Thymus (tissue), 11 donors: ENCODE measurements around the gene TIAM2. TPM values are rescaled to one million over a fixed set of nuclear protein-coding genes. Genes with fewer than 3 reads are reported as not detected.
A peak's percentile ranks its signal among the peaks of the same experiment; 100 is the strongest.
"Not testable (repeated sequence)": the region's sequence is repeated elsewhere in the genome, so short reads cannot be mapped to it uniquely, and the experiment has no call there.

Source experiments
- DNase-seq, 9 donors: peaks; one replicate each; pipeline ENCODE4 v3.0.0-alpha.2; 2013; ENCODE audit warnings: low spot score in 9 of 9, low read depth in 6 of 9, missing footprints in 1 of 9
- H3K27ac ChIP-seq, 2 donors: one replicate each; pipeline ENCODE4 v1.5.1; 2013; ENCODE audit warnings: control low read depth in 1 of 2, low read depth in 1 of 2, low read length in 1 of 2, mild to moderate bottlenecking in 1 of 2, moderate library complexity in 1 of 2
- H3K27me3 ChIP-seq, 2 donors: one replicate each; pipeline ENCODE4 v1.5.1; 2013; ENCODE audit warnings: low read length in 1 of 2; ENCODE audit not compliant: control insufficient read depth in 2 of 2, insufficient read depth in 1 of 2
- H3K36me3 ChIP-seq, 2 donors: one replicate each; pipeline ENCODE4 v1.5.1; 2013; ENCODE audit warnings: low read length in 1 of 2, mild to moderate bottlenecking in 1 of 2, moderate library complexity in 1 of 2; ENCODE audit not compliant: control insufficient read depth in 2 of 2, insufficient read depth in 2 of 2
- H3K4me1 ChIP-seq, 2 donors: one replicate each; pipeline ENCODE4 v1.5.1; 2013; ENCODE audit warnings: low read length in 2 of 2; ENCODE audit not compliant: control insufficient read depth in 2 of 2, insufficient read depth in 2 of 2
- H3K4me3 ChIP-seq, 2 donors: one replicate each; pipeline ENCODE4 v1.5.1; 2013; ENCODE audit warnings: low read length in 2 of 2, control low read depth in 1 of 2, mild to moderate bottlenecking in 1 of 2
- H3K9me3 ChIP-seq, 2 donors: one replicate each; pipeline ENCODE4 v1.5.1; 2013; ENCODE audit warnings: low read length in 1 of 2, mild to moderate bottlenecking in 1 of 2; ENCODE audit not compliant: control insufficient read depth in 2 of 2, insufficient read depth in 1 of 2
- WGBS: extraction: QIAGEN DNeasy Blood & Tissue Kit; methylation state at CpG from one replicate; pipeline ENCODE4 v1.1.7; 2013; 5-methylcytosine and 5-hydroxymethylcytosine counted together
- polyA plus RNA-seq: library from polyadenylated mRNA; stranded (reverse); fragments of 200-250 nt; gene quantifications from one replicate; pipeline ENCODE4 v1.2.3, GENCODE V29; 2013
- total RNA-seq: library from RNA; stranded (reverse); fragments of 120-200 nt; gene quantifications from one replicate; pipeline ENCODE4 v1.2.4, GENCODE V29; 2013
- donor health status: healthy.

TIAM2 gene
- total and polyA plus RNA-seq, 2 donors, result 5.4 to 7.8 TPM

DNA sequence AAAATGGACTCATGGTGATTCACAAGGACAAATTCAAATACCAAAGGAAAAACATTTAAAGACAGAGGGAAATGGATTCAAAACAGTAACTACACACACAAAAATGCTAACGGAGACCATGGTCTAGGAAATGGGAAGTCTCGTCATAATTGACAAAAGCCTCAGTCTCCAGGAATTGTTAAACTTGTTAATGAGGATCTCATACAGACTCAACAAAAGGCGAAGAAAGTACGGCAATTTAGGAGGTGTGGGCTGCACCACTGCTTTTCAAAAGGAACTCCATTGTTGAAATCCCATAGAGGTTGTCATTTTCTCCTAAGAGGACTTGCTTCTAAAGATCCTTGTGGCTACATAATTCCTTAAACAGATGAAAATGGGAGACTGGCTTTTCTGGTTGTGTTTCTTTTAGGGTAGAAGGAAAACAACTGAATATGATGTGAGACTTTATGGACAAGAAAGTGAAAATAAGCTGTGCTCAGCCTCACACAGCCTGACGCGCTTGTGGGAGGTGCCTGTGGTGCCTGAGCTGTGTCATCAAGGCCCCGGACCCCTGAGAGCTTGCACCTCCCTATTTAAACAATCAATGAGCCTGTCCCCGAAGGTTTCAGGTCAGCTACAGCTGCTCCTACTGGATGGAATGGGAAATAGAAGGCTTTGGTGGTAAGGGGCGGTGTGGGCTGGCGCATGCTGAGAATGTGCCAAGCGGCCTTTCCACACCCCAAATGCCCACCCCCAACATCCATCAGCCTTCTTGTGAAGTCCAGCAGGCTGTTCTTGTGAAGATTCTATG is 266.2 kb downstream of the TIAM2 start:
- H3K36me3 ChIP-seq, result peaks cover 30 to 41% of the 10 kb centered on the region in 2 donors
- H3K4me1 ChIP-seq, result no peaks in the 10 kb centered on the region
- H3K27ac ChIP-seq, result no peak overlapping the region
- H3K27me3 ChIP-seq, result no peaks in the 10 kb centered on the region
- WGBS, result 97% methylated on average over 11 of the region's 11 CpGs
- no peaks in the 10 kb centered on the region for H3K9me3 ChIP-seq
- no peak for DNase-seq
- H3K4me3 ChIP-seq, result no peak overlapping the region

DNA sequence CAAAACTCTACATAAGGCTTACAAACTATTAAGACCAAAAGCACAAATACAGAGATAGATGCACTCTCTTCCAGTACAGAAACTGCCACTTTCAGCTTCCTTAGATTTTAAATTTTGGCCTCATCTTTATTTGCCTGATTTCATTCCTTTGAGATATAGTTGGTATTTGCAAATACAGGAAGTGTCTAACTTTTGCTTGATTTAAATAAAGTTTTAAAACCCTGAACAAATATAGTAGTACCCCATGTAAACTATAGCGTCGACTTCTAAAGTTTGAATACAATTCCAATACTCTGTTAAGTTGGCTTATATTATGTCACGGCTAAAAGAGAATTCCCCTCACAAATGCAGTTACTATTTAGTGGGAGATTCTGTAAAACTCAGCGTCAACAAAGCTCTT is 267.5 kb downstream of the TIAM2 start:
- no peak for DNase-seq
- Histone ChIP-seq H3K27ac (no peak overlapping the region), H3K4me1 (no peaks in the 10 kb centered on the region), H3K27me3 (no peaks in the 10 kb centered on the region), H3K36me3 (peaks cover 23 to 32% of the 10 kb centered on the region in 2 donors), H3K4me3 (no peak overlapping the region), H3K9me3 (no peaks in the 10 kb centered on the region)
- 99% methylated on average over 4 of the region's 4 CpGs for WGBS

DNA sequence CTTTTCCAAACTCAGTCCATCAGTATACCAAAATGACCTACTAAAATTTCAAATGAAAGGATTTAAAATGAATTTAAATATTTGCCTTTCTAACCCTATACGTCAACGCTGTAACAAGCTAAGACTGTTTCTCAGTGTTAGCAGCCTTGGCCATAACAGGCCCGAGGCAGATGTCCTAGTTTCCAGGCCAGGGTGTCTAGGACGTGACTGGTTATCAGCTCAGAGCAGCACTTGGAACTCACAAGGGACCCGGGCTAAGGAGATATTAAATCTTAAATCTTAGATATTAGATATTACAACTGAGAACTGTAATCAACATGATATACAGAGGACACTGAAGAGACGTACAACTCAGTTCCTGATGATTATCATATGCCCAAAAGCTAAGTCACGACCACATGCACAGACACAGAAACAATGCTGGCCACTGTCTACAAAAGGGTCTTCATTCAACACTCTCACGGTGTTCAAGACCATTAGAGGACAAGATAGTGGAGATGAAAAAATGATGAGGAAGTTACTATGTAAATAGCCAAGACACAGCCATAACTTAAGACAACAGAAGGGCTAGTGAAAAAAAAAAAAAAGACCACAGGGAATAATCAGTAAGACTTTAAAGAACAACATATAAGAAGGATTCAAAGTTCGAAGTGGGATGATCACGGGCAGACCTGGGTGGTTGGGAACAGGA is 268.4 kb downstream of the TIAM2 start, which contains the start of gene CLDN20:
Gene CLDN20 (plus strand): TSS at position 641 of the 691 bp plus-strand sequence. CDS start 11,707 bp downstream, outside the sequence.
- WGBS, result 97% methylated on average over 10 of the region's 10 CpGs
- H3K9me3 ChIP-seq, result no peaks in the 10 kb centered on the region
- DNase-seq, result no peak
- no peak within 1 kb of the TSS for H3K4me3 ChIP-seq
- H3K27me3 ChIP-seq, result no peaks in the 10 kb centered on the region
- peaks cover 23 to 27% of the 10 kb centered on the region in 2 donors for H3K36me3 ChIP-seq
- H3K27ac ChIP-seq, result no peak within 1 kb of the TSS
- no peaks in the 10 kb centered on the region for H3K4me1 ChIP-seq

DNA sequence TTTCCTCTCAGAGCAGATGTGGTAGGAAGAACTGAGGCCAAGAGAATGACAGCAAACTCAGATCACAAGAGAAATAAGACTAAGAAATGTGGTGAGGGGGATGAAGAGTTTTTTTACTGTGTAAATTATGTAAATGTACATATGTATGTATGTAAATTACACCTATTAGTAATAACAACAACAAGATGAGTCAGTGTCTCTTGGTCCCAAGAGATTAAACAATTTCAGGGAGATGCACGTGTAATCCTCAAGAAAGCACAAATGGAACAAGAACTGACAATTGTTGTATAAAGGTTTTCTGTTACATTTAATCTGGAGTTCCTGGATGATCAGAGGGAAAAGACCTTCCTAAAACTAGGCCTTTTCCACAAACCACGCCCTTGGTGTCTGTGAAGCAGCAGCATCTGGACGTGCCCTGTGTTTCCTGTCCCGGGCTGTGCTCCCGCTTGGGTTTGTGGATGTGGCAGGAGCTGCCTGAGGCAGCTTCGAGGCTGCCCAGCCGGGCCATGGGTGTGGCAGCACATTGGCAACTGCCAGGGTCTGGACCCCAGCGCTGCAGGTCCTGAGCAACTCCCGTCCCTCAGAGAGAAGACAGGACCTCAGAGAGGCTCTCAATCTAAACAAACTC is 269.7 kb downstream of the TIAM2 start:
- Histone ChIP-seq H3K27ac (no peak overlapping the region), H3K9me3 (no peaks in the 10 kb centered on the region), H3K36me3 (peaks cover 10 to 14% of the 10 kb centered on the region in 2 donors), H3K4me3 (no peak overlapping the region), H3K4me1 (no peaks in the 10 kb centered on the region), H3K27me3 (no peaks in the 10 kb centered on the region)
- DNase-seq, result no peak
- WGBS, result 89% methylated on average over 9 of the region's 9 CpGs

DNA sequence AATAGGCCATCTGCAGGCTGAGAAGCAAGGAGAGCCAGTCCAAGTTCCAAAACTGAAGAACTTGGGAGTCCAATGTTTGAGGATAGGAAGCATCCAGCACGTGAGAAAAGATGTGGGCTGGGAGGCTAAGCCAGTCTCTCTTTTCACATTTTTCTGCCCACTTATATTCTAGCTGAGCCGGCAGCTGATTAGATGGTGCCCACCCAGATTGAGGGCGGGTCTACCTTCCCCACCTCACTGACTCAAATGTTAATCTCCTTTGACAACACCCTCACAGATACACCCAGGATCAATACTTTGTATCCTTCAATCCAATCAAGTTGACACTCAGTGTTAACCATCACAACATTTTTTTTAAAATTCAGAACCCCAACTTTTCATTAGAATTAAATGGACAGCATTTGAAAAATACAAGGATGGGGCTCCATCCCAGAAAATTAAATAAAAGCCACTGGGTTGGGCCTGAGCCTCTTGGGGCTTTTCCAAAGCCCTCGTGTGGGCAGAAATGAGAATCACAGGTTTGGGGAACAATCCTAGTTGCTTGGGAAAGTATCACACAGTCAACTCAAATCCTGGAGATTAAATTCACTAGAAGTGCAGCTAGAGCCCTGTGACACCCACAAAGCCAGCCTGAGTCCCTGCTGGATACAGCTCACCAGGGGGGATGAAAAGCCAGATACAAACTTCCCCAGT is 270.9 kb downstream of the TIAM2 start:
- DNase-seq, result no peak
- Histone ChIP-seq H3K27me3 (no peaks in the 10 kb centered on the region), H3K9me3 (no peaks in the 10 kb centered on the region), H3K27ac (no peak overlapping the region), H3K36me3 (peaks cover 3 to 6% of the 10 kb centered on the region in 2 donors), H3K4me3 (no peak overlapping the region), H3K4me1 (no peaks in the 10 kb centered on the region)
- WGBS, result 97% methylated on average over 4 of the region's 4 CpGs

DNA sequence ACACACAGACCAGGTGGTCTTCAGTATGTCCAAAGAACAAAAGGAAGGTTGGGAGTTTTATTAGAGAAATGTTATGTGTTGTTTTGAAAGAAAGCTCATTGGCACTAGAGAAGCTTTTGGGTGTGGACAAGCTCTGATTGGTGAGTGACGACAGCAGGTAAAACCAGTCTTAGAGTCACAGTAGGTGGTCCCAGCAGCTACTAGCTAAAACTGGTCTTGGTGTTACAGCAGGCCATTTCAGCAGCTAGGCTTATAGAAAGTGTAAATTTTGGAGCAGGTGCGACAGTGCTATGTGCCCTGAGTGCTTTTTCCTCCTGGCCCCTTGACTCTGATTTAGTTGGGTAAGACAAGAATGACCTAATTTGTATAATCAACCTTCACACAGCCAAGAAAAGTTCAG is 272.3 kb downstream of the TIAM2 start:
- Histone ChIP-seq H3K36me3 (peaks cover 3 to 6% of the 10 kb centered on the region in 2 donors), H3K27ac (no peak overlapping the region), H3K27me3 (no peaks in the 10 kb centered on the region), H3K4me1 (no peaks in the 10 kb centered on the region), H3K4me3 (no peak overlapping the region), H3K9me3 (no peaks in the 10 kb centered on the region)
- WGBS, result over 99% methylated on average over 2 of the region's 2 CpGs
- DNase-seq, result no peak

DNA sequence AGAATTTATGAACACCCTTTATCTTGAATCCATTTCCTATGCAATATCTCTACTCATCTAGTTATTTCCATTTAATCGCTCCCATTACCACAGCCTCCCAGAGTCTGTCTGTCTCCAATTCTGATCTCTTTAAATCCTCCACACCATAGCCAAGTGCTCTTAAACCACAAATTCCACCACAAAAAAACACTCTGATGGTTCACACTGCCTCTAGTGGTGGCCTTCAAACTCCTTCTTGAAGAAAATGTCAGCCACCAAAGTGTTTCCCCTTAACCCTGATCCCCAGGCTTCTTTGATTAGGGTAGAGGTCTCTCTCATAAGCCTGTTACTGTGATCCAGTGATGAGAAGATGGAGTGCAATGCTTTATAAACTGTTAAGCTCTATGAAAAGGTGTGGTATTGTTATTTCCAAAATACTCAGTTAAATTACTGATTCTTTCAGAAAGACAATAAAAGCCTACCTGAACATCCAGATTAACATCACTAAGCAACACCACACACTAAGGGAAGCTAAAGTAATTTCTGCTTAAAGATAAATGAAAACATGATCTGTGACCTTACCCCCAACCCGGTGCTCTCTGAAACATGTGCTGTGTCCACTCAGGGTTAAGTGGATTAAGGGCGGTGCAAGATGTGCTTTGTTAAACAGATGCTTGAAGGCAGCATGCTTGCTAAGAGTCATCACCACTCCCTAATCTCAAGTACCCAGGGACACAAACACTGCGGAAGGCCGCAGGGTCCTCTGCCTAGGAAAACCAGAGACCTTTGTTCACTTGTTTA is 273.2 kb downstream of the TIAM2 start:
- H3K4me1 ChIP-seq, H3K36me3 ChIP-seq, H3K4me3 ChIP-seq, H3K9me3 ChIP-seq, H3K27ac ChIP-seq, H3K27me3 ChIP-seq: not testable (repeated sequence)
- 92% methylated on average over 3 of the region's 5 CpGs for WGBS
- DNase-seq, result peak in 8 of 9 donors; percentile 17 to 71 (median 26)

DNA sequence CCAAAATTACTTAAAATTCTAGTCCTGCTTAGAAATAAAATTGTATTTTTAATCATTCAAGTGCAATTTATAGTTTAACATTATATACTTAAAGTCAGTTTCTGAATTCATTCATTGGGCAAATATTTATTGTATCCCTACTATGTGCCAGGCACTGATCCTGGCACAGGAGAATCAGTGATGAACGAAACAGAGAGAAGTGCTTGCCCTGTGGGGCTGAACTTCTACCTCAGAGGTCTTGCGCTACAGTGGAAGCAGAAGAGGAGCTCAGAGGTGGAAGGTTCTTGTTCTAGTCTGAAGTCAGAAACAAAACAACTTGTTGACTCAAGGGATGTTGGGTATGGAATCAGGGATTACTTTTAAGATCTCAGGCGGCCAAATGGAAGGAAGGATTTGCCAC is 274.6 kb downstream of the TIAM2 start:
- Histone ChIP-seq H3K27ac (no peak overlapping the region), H3K4me1 (no peaks in the 10 kb centered on the region), H3K36me3 (peaks cover 0 to 3% of the 10 kb centered on the region in 2 donors), H3K9me3 (no peaks in the 10 kb centered on the region), H3K27me3 (no peaks in the 10 kb centered on the region), H3K4me3 (no peak overlapping the region)
- DNase-seq, result no peak
- WGBS, result 80% methylated on average over 3 of the region's 3 CpGs
